HG03439 (cell line): Measurements from ENCODE around the gene PYHIN1.

ENCODE experiments used
- ATAC-seq: cut with Tn5 transposase; IDR thresholded peaks from one replicate; pipeline ENCODE4 v1.9.1; 2021; ENCODE audit warnings: mild to moderate bottlenecking, moderate library complexity; ENCODE audit not compliant: unreplicated experiment

Gene PYHIN1

DNA sequence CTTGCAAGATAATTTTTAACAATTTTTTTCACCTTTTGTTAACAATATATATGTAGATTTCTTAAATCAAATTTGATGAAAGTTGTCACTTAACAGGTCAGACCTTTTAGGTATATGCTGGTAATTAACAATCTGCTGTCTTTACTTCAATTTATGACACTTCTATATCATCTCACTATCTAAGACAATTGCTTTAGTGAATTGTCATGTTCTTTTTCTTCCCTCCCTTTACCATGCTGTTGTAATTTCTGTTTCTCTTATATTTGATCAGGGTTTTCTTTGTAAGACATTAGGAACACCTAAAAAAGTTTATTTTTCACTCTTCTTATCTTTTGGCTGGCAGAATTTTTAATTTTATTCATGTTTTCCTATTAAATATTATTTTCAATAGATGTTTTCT, 80.4 kb downstream of the PYHIN1 start:
- ATAC-seq, result no peak

DNA sequence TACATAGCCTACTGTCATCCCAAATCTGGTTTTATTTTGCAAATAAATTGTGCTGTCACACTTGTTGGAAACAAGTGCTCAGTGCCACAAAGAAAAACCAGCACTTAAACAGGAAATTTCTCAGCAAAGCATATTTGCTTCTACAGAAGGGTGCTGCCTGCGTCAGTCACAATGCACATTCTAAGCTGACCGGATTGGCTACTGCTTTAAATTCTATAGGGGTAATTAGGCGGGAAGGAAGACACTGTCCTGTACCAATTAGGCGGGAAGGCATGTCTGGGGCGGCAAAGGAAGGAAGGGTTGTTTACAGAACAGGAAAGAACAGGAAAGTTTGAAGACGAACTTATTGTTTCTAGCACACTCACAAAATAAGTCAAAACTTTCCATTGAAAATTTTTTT, 81.1 kb downstream of the PYHIN1 start:
- peak; percentile 40 for ATAC-seq

DNA sequence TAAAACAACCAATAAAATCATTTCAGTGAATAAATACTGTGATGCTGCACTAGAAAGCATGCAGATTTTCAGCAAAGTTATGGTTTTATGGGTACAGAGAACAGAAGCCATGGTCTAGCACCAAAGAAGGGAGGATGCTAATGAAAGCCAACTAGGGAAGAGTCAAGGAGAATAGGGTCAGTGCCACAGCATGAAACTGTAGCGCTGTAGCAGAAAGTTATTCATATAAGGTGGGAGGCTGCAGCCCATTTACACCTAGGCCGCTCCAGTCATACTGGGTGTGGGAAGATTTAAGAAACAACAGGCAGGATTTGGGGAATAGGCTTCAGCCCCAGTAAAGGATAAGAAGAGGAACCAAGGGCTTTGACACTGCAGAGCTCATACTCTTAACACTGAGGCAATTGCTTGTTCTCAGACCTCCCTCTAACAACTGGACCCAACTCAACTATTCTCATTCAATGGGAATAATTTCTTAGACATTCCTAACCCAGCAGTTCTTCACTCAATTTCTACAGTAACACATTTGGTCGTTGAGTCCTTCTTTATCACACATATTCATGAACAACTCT, 82.7 kb downstream of the PYHIN1 start:
- ATAC-seq, result no peak

DNA sequence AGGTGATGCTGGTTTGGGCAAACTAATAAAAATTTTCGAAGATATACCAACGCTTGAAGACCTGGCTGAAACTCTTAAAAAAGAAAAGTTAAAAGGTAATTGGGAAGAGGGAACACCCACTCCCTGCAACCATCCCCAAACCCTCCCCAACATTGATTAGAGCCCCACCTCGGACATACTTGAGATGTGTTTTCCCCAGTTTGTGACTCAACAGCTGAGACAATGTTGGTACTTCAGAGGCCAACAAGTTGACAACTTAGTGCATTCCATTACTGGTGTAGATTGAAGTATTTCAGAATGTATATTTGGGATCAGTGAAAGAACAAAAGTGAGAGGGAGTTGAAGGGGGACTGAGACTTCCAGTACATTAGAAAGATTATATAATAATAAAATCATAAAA, 83.5 kb downstream of the PYHIN1 start:
- ATAC-seq, result no peak

DNA sequence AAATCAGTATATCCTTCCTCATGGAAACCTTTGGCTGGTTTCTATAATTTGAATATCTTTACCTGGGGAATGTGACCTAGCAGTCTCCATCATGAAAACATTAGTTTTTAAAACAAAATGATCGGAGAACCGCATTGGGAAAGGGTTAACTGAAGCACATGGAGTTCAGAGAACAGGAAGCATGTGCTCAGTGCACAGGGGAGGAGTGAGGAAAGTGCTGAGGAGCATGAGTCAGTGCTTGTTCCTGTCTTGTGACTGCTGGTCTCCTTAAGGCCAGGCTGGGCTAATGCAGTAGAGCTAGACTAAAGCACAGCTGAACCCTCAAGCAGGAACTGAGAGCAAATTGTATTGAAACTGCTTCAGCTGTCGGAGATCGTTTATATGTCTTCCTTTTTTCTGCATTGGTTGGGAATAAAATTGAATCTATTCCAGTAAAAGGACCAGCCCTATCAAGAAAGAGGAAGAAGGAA, 84.1 kb downstream of the PYHIN1 start:
- ATAC-seq, result peak; percentile 89

DNA sequence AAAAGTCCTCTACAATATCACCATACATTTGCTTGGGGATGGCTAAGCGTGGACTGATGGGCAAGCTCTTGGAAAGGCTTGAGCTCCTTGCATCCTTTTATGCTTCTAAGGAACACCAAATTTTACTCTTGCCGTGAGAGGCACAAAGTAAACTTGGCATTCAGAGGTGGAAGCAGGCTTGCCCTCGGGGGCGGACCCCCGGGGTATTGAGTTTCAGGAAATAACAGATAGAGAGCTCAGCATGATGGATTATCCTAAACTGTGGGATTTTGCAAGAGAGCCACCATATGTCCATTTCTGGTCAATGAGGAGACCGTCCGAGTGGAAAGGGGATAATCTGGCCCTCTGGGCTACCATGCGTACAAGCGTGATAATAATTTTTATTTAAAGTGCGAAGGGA, 92.4 kb downstream of the PYHIN1 start:
- no peak for ATAC-seq

DNA sequence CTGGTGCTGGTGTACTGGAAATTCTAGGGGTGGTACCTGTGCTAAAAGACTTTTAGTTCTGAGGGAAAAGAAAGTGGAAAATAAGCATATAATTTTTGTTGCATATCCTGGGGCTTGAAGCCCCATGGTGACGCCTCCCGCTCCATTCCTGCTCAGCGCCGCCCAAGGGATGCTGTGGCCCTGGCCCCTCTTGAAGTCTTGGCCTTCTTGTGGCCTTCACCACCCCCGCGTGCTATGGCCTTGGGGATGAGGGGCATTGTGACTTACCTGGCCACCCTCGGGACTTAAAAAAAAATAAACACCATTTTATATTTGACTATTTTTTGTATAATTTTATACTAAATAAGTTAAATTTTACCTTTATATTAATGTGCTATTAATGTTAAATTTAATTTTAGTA, 93.7 kb downstream of the PYHIN1 start:
- no peak for ATAC-seq
